Nephron progenitor cell (in vitro differentiated cells): ENCODE data around the gene MED20.

ENCODE experiments used
- DNase-seq: peaks from one replicate; pipeline ENCODE4 v3.0.0; 2021
- H3K27ac Mint-ChIP-seq: 2 replicates; pipeline ENCODE4 v1.8.0; 2021; ENCODE audit warnings: mild to moderate bottlenecking, moderate library complexity, mixed read lengths
- H3K27me3 Mint-ChIP-seq: 2 replicates; pipeline ENCODE4 v1.8.0; 2021; ENCODE audit warnings: mild to moderate bottlenecking, low read depth, mixed read lengths; ENCODE audit not compliant: poor library complexity
- H3K36me3 Mint-ChIP-seq: 2 replicates; pipeline ENCODE4 v1.8.0; 2021; ENCODE audit warnings: low read depth, mixed read lengths
- H3K4me1 Mint-ChIP-seq: 2 replicates; pipeline ENCODE4 v1.8.0; 2021; ENCODE audit warnings: mixed read lengths
- H3K4me3 Mint-ChIP-seq: 2 replicates; pipeline ENCODE4 v1.8.0; 2021; ENCODE audit warnings: mild to moderate bottlenecking, moderate library complexity, mixed read lengths
- H3K9me3 Mint-ChIP-seq: 2 replicates; pipeline ENCODE4 v1.8.0; 2021; ENCODE audit warnings: mild to moderate bottlenecking, moderate library complexity, mixed read lengths
- CTCF ChIP-seq: fragments of 200-600 bp; sonication (generic); IDR thresholded peaks from 2 replicates; pipeline ENCODE4 v1.5.0; 2021; ENCODE audit warnings: antibody characterized with exemption

MED20 gene

GRCh38 chr6:41935193-41935574 is 14.2 kb upstream of the MED20 start:
- peak overlapping the region; percentile 52 for H3K27ac Mint-ChIP-seq

DNA sequence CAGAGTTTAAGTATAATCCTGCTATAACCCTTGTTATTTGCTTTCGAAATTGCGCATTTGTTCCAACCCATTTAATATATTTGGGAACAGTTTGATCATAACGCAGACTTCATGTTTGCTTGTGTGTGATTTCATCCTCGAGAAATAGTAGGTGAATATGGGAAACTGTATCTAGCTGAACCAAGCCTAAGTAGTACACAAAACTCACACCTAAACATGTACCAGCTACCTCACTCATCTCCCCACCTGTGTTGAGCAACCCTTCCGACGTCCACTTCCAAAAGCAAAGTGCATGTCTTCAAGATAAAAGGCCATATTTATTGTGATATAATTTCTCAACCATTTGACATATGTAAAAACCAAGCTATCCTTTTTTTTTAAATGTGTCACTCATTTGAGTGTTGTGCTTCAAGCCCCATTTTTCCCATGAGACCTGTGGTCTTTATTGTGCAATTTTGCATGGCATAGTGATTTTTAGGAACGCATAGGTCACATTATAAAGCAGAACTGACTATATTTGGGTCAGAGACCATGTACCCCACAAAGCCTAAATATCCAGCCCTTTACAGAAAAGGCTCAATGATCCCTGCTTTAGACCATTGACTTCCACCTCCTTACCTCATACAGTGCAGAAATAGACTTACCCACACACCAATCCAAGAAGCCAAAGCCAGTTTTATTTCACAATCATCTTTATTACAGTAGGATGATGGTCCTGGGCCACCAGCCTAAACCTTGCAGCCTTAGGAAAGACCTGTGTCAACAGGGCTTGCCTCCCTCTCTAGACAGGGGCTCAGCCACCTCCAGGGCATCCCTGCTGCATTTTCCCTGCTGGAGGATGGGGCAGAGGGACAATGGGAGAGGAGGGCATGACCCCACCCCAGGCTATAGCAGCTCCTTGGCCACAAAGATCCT is 13.6 kb upstream of the MED20 start:
- H3K36me3 Mint-ChIP-seq, result peaks cover 38% of the 10 kb centered on the region
- no peak for DNase-seq
- no peaks in the 10 kb centered on the region for H3K9me3 Mint-ChIP-seq
- peaks cover 25% of the 10 kb centered on the region for H3K4me1 Mint-ChIP-seq
- H3K4me3 Mint-ChIP-seq, result no peak overlapping the region
- no peaks in the 10 kb centered on the region for H3K27me3 Mint-ChIP-seq
- peak overlapping the region; percentile 52 for H3K27ac Mint-ChIP-seq
- TF ChIP-seq CTCF, result no peak

More at GRCh38 chr6:41935193-41935574, 14.2 kb upstream of the MED20 start:
- Mint-ChIP-seq H3K27me3 (peaks cover 6% of the 10 kb centered on the region), H3K4me1 (peaks cover 31% of the 10 kb centered on the region), H3K4me3 (no peak overlapping the region), H3K9me3 (no peaks in the 10 kb centered on the region), H3K36me3 (peaks cover 35% of the 10 kb centered on the region)
- no peak for TF ChIP-seq CTCF
- DNase-seq, result no peak

GRCh38 chr6:41932378-41932777 is 11.4 kb upstream of the MED20 start:
- H3K36me3 Mint-ChIP-seq, result peaks cover 57% of the 10 kb centered on the region
- no peak for TF ChIP-seq CTCF
- no peaks in the 10 kb centered on the region for H3K27me3 Mint-ChIP-seq
- H3K27ac Mint-ChIP-seq, result no peak overlapping the region
- H3K9me3 Mint-ChIP-seq, result no peaks in the 10 kb centered on the region
- no peak for DNase-seq
- no peak overlapping the region for H3K4me3 Mint-ChIP-seq
- H3K4me1 Mint-ChIP-seq, result peaks cover 9% of the 10 kb centered on the region

DNA sequence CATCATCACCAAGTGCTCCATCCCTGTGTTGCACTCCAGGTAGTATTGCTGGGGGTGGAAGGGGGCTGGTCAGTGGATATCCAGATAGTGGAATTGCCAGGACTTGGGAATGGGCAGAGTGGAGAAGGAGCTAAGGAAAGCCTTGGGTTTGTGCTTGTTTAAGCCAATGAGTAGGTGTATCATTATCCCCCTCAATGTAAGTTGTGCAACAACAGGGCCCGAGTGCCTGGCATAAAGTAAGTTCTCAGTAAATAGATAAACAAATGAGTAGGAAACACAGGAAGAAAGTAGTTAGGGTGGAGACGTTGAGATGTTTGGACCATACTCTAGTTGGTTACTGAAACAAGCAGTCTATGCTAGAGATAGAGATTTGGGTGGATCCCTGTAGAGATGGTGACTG is 10.9 kb upstream of the MED20 start:
- Mint-ChIP-seq H3K36me3 (peaks cover 61% of the 10 kb centered on the region), H3K9me3 (no peaks in the 10 kb centered on the region), H3K27me3 (no peaks in the 10 kb centered on the region), H3K4me3 (no peak overlapping the region), H3K27ac (no peak overlapping the region), H3K4me1 (peaks cover 9% of the 10 kb centered on the region)
- no peak for TF ChIP-seq CTCF
- DNase-seq, result no peak

DNA sequence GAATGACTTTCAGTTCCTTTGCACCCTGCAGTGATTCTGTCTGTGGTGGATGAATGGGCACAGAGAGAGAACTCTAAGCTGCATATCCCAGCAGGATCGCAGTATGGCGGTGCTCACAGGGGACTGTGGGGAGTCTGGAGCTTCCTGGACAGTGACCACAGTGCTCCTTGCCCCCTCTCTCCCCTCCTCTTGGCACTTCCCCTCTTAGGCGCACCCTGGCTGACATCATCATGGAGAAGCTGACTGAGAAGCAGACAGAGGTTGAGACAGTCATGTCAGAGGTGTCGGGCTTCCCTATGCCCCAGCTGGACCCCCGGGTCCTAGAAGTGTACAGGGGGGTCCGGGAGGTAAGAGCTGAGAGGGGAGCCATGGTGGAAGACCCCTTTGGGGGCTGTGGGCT is 9.0 kb upstream of the MED20 start:
- Mint-ChIP-seq H3K9me3 (no peaks in the 10 kb centered on the region), H3K36me3 (peaks cover 64% of the 10 kb centered on the region), H3K4me1 (peaks cover 6% of the 10 kb centered on the region), H3K27ac (no peak overlapping the region), H3K27me3 (no peaks in the 10 kb centered on the region), H3K4me3 (no peak overlapping the region)
- no peak for TF ChIP-seq CTCF
- no peak for DNase-seq

GRCh38 chr6:41927253-41927652 is 6.3 kb upstream of the MED20 start:
- Mint-ChIP-seq H3K9me3 (no peaks in the 10 kb centered on the region), H3K4me3 (no peak overlapping the region), H3K27ac (no peak overlapping the region), H3K27me3 (no peaks in the 10 kb centered on the region), H3K36me3 (peaks cover 63% of the 10 kb centered on the region), H3K4me1 (peaks cover 30% of the 10 kb centered on the region)
- TF ChIP-seq CTCF, result no peak
- DNase-seq, result no peak
